ENCODE results near the gene CRACR2A. TPM values are rescaled to one million over a fixed set of nuclear protein-coding genes. Genes with fewer than 3 reads are reported as not detected.

The CRACR2A gene
- total RNA-seq, 2 donors from 2014 or later: 50.3 to 54.8 TPM

- no peak for DNase-seq
- no peaks in the 10 kb centered on the region for H3K27me3 ChIP-seq
- no peak overlapping the region for H3K9ac ChIP-seq (ENCODE audit: low read depth in 2 of 2, low read length in 2 of 2)
- no peaks in the 10 kb centered on the region for H3K9me3 ChIP-seq
- H3K4me3 ChIP-seq: no peak overlapping the region
- no peaks in the 10 kb centered on the region for H3K4me1 ChIP-seq
- no peak overlapping the region for H3K27ac ChIP-seq
- intact Hi-C loops (cut with DNase I): no loop called here
- TF ChIP-seq CTCF (IDR thresholded peaks at IDR 0.05): no peak
- no peaks in the 10 kb centered on the region for H3K36me3 ChIP-seq
These were observed 172.7 kb downstream of the CRACR2A start for GRCh38 chr12:3580094-3580749.

GRCh38 chr12:3579446-3580093 is 173.3 kb downstream of the CRACR2A start:
- H3K27ac ChIP-seq: no peak overlapping the region
- H3K27me3 ChIP-seq: no peaks in the 10 kb centered on the region
- no peak overlapping the region for H3K9ac ChIP-seq (ENCODE audit: low read depth in 2 of 2, low read length in 2 of 2)
- no peaks in the 10 kb centered on the region for H3K4me1 ChIP-seq
- H3K9me3 ChIP-seq: no peaks in the 10 kb centered on the region
- no peak for DNase-seq
- H3K36me3 ChIP-seq: no peaks in the 10 kb centered on the region
- no peak overlapping the region for H3K4me3 ChIP-seq
- TF ChIP-seq CTCF (IDR thresholded peaks at IDR 0.05): no peak
- intact Hi-C loops (cut with DNase I): no loop called here

DNA sequence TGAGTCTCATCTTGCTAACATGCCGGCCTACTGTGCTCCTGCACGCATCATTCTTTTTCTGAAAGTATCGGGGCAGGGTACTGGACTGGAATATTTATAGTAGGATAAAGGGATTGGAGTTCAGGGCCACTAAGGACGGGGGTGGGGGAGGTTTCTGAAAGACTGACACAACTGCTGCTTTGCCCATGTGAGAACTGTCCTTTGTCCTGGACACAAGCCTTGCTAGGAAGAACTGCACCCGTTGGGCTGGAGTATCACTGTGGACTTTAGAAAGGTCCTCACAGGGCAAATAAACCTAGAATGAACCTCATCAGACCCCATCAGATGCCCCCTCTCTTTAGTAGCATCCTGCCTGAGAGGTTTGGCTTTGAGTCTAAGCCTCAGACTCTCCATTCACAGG is 174.4 kb downstream of the CRACR2A start:
- no peak overlapping the region for H3K9ac ChIP-seq (ENCODE audit: low read depth in 2 of 2, low read length in 2 of 2)
- no peaks in the 10 kb centered on the region for H3K4me1 ChIP-seq
- H3K36me3 ChIP-seq: no peaks in the 10 kb centered on the region
- no peak for TF ChIP-seq CTCF (IDR thresholded peaks at IDR 0.05)
- no peak for DNase-seq
- no peaks in the 10 kb centered on the region for H3K9me3 ChIP-seq
- no peak overlapping the region for H3K4me3 ChIP-seq
- no peaks in the 10 kb centered on the region for H3K27me3 ChIP-seq
- intact Hi-C loops (cut with DNase I): no loop called here
- H3K27ac ChIP-seq: no peak overlapping the region

GRCh38 chr12:3576891-3577290 is 176.0 kb downstream of the CRACR2A start:
- no peaks in the 10 kb centered on the region for H3K27me3 ChIP-seq
- no peaks in the 10 kb centered on the region for H3K4me1 ChIP-seq
- H3K36me3 ChIP-seq: no peaks in the 10 kb centered on the region
- TF ChIP-seq CTCF (IDR thresholded peaks at IDR 0.05): no peak
- no peak overlapping the region for H3K9ac ChIP-seq (ENCODE audit: low read depth in 2 of 2, low read length in 2 of 2)
- DNase-seq: no peak
- intact Hi-C loops (cut with DNase I): no loop called here
- no peak overlapping the region for H3K27ac ChIP-seq
- no peak overlapping the region for H3K4me3 ChIP-seq
- no peaks in the 10 kb centered on the region for H3K9me3 ChIP-seq

GRCh38 chr12:3574986-3575385 is 177.9 kb downstream of the CRACR2A start:
- Histone ChIP-seq H3K4me1 (no peaks in the 10 kb centered on the region), H3K27me3 (no peaks in the 10 kb centered on the region)

More at GRCh38 chr12:3574986-3575385, 177.9 kb downstream of the CRACR2A start:
- no peak for TF ChIP-seq CTCF (IDR thresholded peaks at IDR 0.05)
- no peak overlapping the region for H3K4me3 ChIP-seq
- H3K27ac ChIP-seq: no peak overlapping the region
- no peak overlapping the region for H3K9ac ChIP-seq (ENCODE audit: low read depth in 2 of 2, low read length in 2 of 2)
- H3K36me3 ChIP-seq: no peaks in the 10 kb centered on the region
- H3K9me3 ChIP-seq: no peaks in the 10 kb centered on the region
- intact Hi-C loops (cut with DNase I): no loop called here
- DNase-seq: no peak

Measured in colonic mucosa (tissue), 4 donors.